Hematopoietic multipotent progenitor cell (in vitro differentiated cells): Measurements from ENCODE around the gene PYDC1. TPM values are rescaled to one million over a fixed set of nuclear protein-coding genes. Genes with fewer than 3 reads are reported as not detected.
A peak's percentile ranks its signal among the peaks of the same experiment; 100 is the strongest.
"Not testable (repeated sequence)": the region's sequence is repeated elsewhere in the genome, so short reads cannot be mapped to it uniquely, and the experiment has no call there.

Experiments used
- DNase-seq, 3 donors: peaks; one replicate each; pipeline ENCODE4 v3.0.0-alpha.2; 2011 to 2015; ENCODE audit warnings: low read depth in 2 of 3, low spot score in 2 of 3
- total RNA-seq: library from RNA; depleted of rRNA; stranded (reverse); fragments of >200 nt; gene quantifications from one replicate; pipeline ENCODE4 v1.2.3, GENCODE V29; 2012

PYDC1 gene
- total RNA-seq, 1 donor = not detected

GRCh38 chr16:31224092-31224955 lies 7.4 kb upstream of the PYDC1 start:
- no peak for DNase-seq

- DNase-seq = no peak
These were observed 6.1 kb upstream of the PYDC1 start for GRCh38 chr16:31223044-31223443.

- no peak for DNase-seq
These were observed 4.6 kb upstream of the PYDC1 start for GRCh38 chr16:31221357-31222160.

- DNase-seq = no peak
These were observed 2.3 kb upstream of the PYDC1 start for GRCh38 chr16:31219154-31219741.

GRCh38 chr16:31217136-31217530 lies 198 bp upstream of the PYDC1 start:
- DNase-seq = no peak

- no peak for DNase-seq
These were observed 1.4 kb downstream of the PYDC1 start for GRCh38 chr16:31215287-31216162.

- peak in 1 of 3 donors; percentile 49 for DNase-seq
These were observed 2.1 kb downstream of the PYDC1 start for GRCh38 chr16:31214708-31215286.

GRCh38 chr16:31213877-31214707 lies 2.8 kb downstream of the PYDC1 start, which contains the start of gene TRIM72:
Gene TRIM72, plus strand, starts transcription at chr16:31214119. Its CDS starts 620 bp downstream, at chr16:31214739.
- peak in 1 of 3 donors; percentile 37 for DNase-seq

- no peak for DNase-seq
These were observed 3.6 kb downstream of the PYDC1 start for GRCh38 chr16:31213342-31213741.

GRCh38 chr16:31206776-31207175 lies 10.2 kb downstream of the PYDC1 start:
- DNase-seq = no peak

- no peak for DNase-seq
These were observed 11.9 kb downstream of the PYDC1 start for GRCh38 chr16:31204871-31205666.

- peak in 1 of 3 donors; percentile 40 for DNase-seq
These were observed 14.2 kb downstream of the PYDC1 start, which contains the start of gene PYCARD for GRCh38 chr16:31202414-31203375. Gene PYCARD, minus strand, starts transcription at chr16:31202760. Its CDS starts 70 bp downstream, at chr16:31202690.

- DNase-seq = peak in 2 of 3 donors; percentile 59 to 61
These were observed 15.1 kb downstream of the PYDC1 start for GRCh38 chr16:31201582-31202413.

GRCh38 chr16:31200821-31201568 lies 15.9 kb downstream of the PYDC1 start:
- DNase-seq = peak in 2 of 3 donors; percentile 84 to 87

- not testable (repeated sequence) for DNase-seq
These were observed 16.8 kb downstream of the PYDC1 start for GRCh38 chr16:31200111-31200510.
